ENCODE results near the gene HECTD1. TPM values are rescaled to one million over a fixed set of nuclear protein-coding genes. Genes with fewer than 3 reads are reported as not detected.

The HECTD1 gene
- total and polyA plus RNA-seq, 9 of the 15 experiments (the other 6 are each of a cell fraction or from before 2014, with no cell fraction given), result 27.9 to 111 (median 78.1) TPM

DNA sequence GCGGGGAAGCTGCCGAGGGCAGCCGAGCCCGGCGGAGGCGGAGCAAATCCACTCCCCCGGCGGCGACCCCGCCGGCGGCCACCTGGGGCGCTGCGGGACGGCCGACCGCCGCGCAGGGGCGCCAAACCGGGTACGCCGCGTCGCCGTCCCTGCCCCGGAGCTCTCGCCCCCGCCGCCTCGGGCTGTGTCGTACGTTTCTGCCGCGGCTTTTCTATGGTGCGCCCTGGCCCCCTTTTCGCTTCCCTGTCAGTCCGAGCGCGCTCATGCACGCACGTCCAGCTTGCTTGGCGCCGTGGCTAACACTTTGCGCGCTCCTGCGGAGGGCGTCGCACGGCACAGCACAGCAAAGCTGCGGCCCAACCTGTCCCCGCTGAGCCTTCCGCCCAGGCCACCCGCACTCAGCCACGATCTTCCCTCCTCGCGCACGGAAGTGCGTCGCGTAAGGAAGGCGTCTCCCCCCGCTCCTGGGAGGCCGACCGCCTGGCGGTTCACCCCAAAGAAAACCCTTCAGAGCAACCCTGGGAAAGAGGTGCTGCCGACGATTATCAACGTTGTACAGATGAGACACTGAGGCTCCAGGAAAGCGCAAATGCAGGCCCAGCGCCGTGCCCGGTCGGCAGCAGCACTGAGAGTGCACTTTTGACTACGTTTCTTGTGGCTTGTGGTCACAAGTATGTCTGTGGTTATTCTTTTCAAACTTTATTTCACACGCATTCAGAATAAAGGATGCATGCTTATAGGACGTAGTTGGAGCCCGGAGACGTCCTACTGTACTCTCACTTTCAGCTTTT is at the start of gene HECTD1 (continued):
- TF ChIP-seq ARID3A (IDR thresholded peaks at IDR 0.05; ENCODE audit: borderline replicate concordance, low read depth, low read length) (no peak), ATF1 (CRISPR knock-in tag; IDR thresholded peaks at IDR 0.05) (no peak), ATF1 (tag; IDR thresholded peaks at IDR 0.05) (peak; percentile 87), CBFA2T3 (IDR thresholded peaks at IDR 0.05) (peak; percentile 39), MYNN (IDR thresholded peaks at IDR 0.05) (0 out of 2 replicates have a peak, but pooled peaks have one; percentile 19), MYNN (CRISPR knock-in tag; IDR thresholded peaks at IDR 0.05) (no peak), NUFIP1 (IDR thresholded peaks at IDR 0.05; ENCODE audit: partially characterized antibody) (no peak), ZBTB7A (IDR thresholded peaks at IDR 0.05; ENCODE audit: borderline replicate concordance, control insufficient read depth, low read depth, low read length) (peak; percentile 94), E2F3 (CRISPR knock-in tag; IDR thresholded peaks at IDR 0.05) (peak; percentile 76; the same call in 1 of the 2 replicates)
- TF ChIP-seq, protein P1, sequence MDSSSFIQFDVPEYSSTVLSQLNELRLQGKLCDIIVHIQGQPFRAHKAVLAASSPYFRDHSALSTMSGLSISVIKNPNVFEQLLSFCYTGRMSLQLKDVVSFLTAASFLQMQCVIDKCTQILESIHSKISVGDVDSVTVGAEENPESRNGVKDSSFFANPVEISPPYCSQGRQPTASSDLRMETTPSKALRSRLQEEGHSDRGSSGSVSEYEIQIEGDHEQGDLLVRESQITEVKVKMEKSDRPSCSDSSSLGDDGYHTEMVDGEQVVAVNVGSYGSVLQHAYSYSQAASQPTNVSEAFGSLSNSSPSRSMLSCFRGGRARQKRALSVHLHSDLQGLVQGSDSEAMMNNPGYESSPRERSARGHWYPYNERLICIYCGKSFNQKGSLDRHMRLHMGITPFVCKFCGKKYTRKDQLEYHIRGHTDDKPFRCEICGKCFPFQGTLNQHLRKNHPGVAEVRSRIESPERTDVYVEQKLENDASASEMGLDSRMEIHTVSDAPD (CRISPR knock-in tag; IDR thresholded peaks at IDR 0.05), result no peak
- TF ChIP-seq, protein P2, sequence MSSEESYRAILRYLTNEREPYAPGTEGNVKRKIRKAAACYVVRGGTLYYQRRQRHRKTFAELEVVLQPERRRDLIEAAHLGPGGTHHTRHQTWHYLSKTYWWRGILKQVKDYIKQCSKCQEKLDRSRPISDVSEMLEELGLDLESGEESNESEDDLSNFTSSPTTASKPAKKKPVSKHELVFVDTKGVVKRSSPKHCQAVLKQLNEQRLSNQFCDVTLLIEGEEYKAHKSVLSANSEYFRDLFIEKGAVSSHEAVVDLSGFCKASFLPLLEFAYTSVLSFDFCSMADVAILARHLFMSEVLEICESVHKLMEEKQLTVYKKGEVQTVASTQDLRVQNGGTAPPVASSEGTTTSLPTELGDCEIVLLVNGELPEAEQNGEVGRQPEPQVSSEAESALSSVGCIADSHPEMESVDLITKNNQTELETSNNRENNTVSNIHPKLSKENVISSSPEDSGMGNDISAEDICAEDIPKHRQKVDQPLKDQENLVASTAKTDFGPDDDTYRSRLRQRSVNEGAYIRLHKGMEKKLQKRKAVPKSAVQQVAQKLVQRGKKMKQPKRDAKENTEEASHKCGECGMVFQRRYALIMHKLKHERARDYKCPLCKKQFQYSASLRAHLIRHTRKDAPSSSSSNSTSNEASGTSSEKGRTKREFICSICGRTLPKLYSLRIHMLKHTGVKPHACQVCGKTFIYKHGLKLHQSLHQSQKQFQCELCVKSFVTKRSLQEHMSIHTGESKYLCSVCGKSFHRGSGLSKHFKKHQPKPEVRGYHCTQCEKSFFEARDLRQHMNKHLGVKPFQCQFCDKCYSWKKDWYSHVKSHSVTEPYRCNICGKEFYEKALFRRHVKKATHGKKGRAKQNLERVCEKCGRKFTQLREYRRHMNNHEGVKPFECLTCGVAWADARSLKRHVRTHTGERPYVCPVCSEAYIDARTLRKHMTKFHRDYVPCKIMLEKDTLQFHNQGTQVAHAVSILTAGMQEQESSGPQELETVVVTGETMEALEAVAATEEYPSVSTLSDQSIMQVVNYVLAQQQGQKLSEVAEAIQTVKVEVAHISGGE (CRISPR knock-in tag; IDR thresholded peaks at IDR 0.05), result peak in 1 of 3 experiments; percentile 48; a peak in 2 of 6 replicates

Data from K562 (cell line).